Muscle layer of colon (tissue), 2 donors: Measurements from ENCODE around the gene C1orf87.

Source experiments
- H3K27ac ChIP-seq: one replicate; pipeline ENCODE4 v1.7.0; 2013; ENCODE audit warnings: low read depth, mild to moderate bottlenecking, low read length, moderate library complexity
- H3K27me3 ChIP-seq, 2 donors: one replicate each; pipeline ENCODE4 v1.7.0; 2013; ENCODE audit warnings: low read length in 2 of 2, mild to moderate bottlenecking in 2 of 2; ENCODE audit not compliant: insufficient read depth in 2 of 2, control insufficient read depth in 1 of 2
- H3K36me3 ChIP-seq: one replicate; pipeline ENCODE4 v1.7.0; 2013; ENCODE audit warnings: mild to moderate bottlenecking, low read length; ENCODE audit not compliant: insufficient read depth
- H3K4me1 ChIP-seq: one replicate; pipeline ENCODE4 v1.7.0; 2013; ENCODE audit warnings: mild to moderate bottlenecking, low read length; ENCODE audit not compliant: insufficient read depth
- H3K4me3 ChIP-seq, 2 donors: one replicate each; pipeline ENCODE4 v1.7.0; 2013; ENCODE audit warnings: low read length in 2 of 2, low read depth in 1 of 2, mild to moderate bottlenecking in 1 of 2, moderate library complexity in 1 of 2
- H3K9ac ChIP-seq: one replicate; pipeline ENCODE4 v1.7.0; 2013; ENCODE audit warnings: low read length
- H3K9me3 ChIP-seq: one replicate; pipeline ENCODE4 v1.7.0; 2013; ENCODE audit warnings: mild to moderate bottlenecking, low read length
- donor health status: abdominal sarcoma.
- donor health status: Adenocarcinoma of cecum.

Gene C1orf87

DNA sequence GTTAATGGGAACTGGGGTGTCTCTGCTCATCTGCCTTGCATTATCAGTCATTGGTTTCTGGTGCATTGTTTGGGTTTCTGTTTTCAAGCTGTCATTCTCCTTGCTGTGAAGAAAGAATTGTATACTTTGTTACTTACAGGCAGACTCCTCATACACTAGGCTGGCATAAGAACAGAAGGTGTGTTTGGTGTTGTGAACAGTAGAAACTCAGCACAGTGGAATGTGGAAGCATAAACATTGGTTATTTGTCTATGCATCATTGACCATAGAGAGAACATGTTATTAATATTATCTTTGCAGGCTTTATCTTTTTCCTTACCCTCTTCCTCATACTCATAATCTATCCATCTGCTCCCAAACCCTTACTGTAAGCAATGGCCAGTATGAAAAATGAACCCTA lies 18.2 kb downstream of the C1orf87 start:
- no peaks in the 10 kb centered on the region for H3K36me3 ChIP-seq
- no peaks in the 10 kb centered on the region for H3K9me3 ChIP-seq
- H3K4me1 ChIP-seq, result no peaks in the 10 kb centered on the region
- H3K4me3 ChIP-seq, result no peak overlapping the region
- no peak overlapping the region for H3K27ac ChIP-seq
- no peak overlapping the region for H3K9ac ChIP-seq
- no peaks in the 10 kb centered on the region for H3K27me3 ChIP-seq

DNA sequence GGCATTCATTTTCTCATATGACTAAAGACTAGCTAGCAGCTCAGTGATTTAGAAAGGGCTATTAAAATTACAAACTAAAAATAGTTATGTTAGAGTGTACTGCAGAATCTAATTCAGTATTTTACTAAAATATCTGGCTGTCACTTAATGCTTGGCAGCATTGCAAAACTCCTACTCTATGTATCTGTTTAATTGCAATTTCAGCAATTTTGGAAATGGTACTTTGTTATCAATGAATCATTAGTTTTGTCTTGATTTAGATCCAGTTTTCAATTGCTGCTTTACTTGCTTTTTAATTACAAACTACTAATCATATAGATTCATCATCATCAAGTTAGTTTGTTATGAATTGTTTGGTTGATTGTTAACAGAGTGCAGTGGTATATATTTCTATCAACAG lies 19.2 kb downstream of the C1orf87 start:
- H3K27ac ChIP-seq, result no peak overlapping the region
- H3K9ac ChIP-seq, result no peak overlapping the region
- H3K4me3 ChIP-seq, result no peak overlapping the region
- H3K9me3 ChIP-seq, result no peaks in the 10 kb centered on the region
- no peaks in the 10 kb centered on the region for H3K27me3 ChIP-seq
- H3K36me3 ChIP-seq, result no peaks in the 10 kb centered on the region
- no peaks in the 10 kb centered on the region for H3K4me1 ChIP-seq

DNA sequence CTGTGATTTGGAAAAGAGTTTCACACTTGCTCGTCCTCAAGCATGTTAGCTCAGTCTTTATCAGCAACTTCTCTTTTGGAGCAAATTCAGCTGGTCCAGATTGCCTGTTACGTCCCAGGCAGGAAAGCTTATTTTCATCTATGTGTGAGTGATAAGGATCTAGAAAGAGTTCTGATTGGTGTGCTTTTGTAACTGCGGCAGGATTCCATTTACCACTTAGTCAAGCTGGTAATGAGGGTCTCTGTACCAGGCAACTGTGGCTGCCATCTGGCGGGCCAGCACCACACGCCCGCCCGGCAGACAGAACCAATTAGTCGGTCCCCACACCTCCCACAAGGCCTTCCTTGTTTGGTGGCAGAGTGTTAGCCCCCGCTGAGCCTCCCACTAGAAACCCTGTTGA lies 21.0 kb downstream of the C1orf87 start:
- Histone ChIP-seq H3K4me1 (no peaks in the 10 kb centered on the region), H3K27me3 (no peaks in the 10 kb centered on the region), H3K4me3 (no peak overlapping the region), H3K9ac (no peak overlapping the region), H3K27ac (no peak overlapping the region), H3K9me3 (no peaks in the 10 kb centered on the region), H3K36me3 (no peaks in the 10 kb centered on the region)

DNA sequence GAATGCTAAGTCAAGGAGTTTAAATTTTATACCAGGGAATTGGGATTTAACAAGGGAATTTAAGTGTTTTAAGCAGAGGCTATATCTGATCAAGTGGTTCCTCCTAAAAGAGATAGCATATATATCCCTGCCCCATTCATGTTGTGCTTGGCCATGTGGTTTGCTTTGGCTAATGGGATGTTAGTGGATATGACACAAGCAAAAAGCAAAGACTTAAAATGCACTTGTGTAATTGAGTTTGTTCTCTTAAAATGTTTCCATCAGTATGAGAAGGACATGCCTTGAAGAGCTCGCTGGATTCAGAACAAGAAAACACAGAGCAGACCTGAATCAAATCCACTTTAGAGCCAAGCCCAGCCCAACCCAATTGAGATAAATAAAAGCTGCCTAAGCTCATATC lies 22.4 kb downstream of the C1orf87 start:
- no peaks in the 10 kb centered on the region for H3K4me1 ChIP-seq
- no peaks in the 10 kb centered on the region for H3K36me3 ChIP-seq
- H3K4me3 ChIP-seq, result no peak overlapping the region
- H3K9ac ChIP-seq, result no peak overlapping the region
- no peak overlapping the region for H3K27ac ChIP-seq
- no peaks in the 10 kb centered on the region for H3K27me3 ChIP-seq
- H3K9me3 ChIP-seq, result no peaks in the 10 kb centered on the region

DNA sequence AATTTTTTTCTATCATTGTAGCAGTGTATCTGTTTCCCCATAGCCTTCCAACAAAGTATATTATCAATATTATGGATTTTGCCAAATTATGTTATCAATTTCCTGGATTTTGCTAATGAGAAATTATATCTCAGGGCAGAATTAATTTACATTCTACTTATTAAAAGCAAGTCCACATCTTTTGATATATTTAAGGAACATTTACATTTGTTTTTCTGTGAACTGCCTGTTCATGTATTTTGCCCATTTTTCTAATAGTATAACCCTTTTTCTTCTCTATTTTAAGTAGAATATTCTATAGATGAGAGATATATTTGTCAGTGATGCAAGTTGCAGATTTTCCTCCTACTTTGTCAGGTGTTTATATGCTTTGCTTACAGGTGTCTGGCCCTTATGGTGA lies 24.4 kb downstream of the C1orf87 start:
- no peak overlapping the region for H3K9ac ChIP-seq

DNA sequence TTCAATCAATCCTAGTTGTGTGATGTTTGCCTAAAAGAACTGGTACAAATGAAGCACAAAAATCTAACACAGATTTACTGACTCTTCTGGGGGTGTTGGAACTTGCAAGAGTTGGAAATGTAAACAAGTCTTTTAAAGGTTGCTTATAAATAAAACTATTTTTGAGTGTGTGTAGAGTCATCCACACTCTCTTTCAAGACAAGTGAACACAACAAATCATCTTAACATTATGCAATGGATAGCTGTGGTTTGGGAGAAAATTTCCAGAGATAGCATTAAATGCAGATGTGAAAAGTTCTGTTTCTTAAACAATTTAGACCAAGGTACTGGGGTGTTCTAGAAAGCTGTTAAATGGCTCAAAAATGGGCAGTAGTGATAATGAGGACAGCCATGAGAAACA lies 28.7 kb downstream of the C1orf87 start:
- H3K9me3 ChIP-seq, result no peaks in the 10 kb centered on the region
- no peak overlapping the region for H3K4me3 ChIP-seq
- H3K27ac ChIP-seq, result no peak overlapping the region
- H3K9ac ChIP-seq, result no peak overlapping the region
- no peaks in the 10 kb centered on the region for H3K36me3 ChIP-seq
- no peaks in the 10 kb centered on the region for H3K27me3 ChIP-seq
- H3K4me1 ChIP-seq, result no peaks in the 10 kb centered on the region

More for the DNA sequence above, 24.4 kb downstream of the C1orf87 start:
- H3K27ac ChIP-seq, result no peak overlapping the region
- H3K4me1 ChIP-seq, result no peaks in the 10 kb centered on the region
- H3K36me3 ChIP-seq, result no peaks in the 10 kb centered on the region
- H3K27me3 ChIP-seq, result no peaks in the 10 kb centered on the region
- no peaks in the 10 kb centered on the region for H3K9me3 ChIP-seq
- H3K4me3 ChIP-seq, result no peak overlapping the region

DNA sequence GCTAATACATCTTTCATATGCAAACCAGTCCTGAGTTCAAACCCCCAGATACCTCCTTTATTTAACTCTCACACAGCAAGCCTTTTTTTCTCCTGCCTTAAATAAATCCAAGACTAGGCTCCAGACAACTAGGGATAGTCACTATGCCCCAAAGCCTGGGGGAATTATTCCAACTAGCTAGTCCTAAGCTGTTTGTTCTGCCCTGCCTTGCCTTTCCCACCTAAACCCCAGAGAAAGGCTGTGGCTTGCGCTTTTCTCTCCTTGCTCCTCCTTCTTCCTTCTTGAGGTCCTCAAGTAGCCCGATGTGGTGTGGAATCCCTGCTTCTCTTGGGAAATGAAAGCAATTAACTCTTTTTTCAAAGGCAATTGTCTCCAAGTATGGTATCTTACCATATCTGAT lies 31.8 kb downstream of the C1orf87 start:
- Histone ChIP-seq H3K27me3 (no peaks in the 10 kb centered on the region), H3K9ac (no peak overlapping the region), H3K4me3 (no peak overlapping the region), H3K4me1 (no peaks in the 10 kb centered on the region), H3K36me3 (no peaks in the 10 kb centered on the region), H3K27ac (no peak overlapping the region), H3K9me3 (no peaks in the 10 kb centered on the region)

DNA sequence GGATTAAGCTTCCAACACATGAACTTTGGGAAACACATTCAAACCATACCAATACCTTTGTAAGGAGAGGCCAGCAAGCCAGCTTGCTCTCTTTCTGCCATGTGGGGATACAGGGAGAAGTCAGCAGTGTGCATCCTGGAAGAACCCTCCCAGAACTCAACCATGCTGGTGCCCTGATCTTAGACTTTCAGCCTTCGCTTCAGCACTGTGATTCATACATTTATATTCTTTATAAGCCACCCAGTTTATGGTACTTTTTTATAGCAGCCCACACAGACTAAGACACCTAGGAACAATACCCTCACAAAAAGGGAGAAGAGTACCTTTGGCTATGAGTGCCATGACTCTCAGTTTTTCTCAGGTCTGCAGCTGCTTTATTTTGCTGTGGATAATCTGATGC lies 35.9 kb downstream of the C1orf87 start:
- H3K36me3 ChIP-seq, result no peaks in the 10 kb centered on the region
- H3K27ac ChIP-seq, result no peak overlapping the region
- H3K4me3 ChIP-seq, result no peak overlapping the region
- H3K4me1 ChIP-seq, result no peaks in the 10 kb centered on the region
- no peaks in the 10 kb centered on the region for H3K27me3 ChIP-seq
- H3K9ac ChIP-seq, result no peak overlapping the region
- no peaks in the 10 kb centered on the region for H3K9me3 ChIP-seq

DNA sequence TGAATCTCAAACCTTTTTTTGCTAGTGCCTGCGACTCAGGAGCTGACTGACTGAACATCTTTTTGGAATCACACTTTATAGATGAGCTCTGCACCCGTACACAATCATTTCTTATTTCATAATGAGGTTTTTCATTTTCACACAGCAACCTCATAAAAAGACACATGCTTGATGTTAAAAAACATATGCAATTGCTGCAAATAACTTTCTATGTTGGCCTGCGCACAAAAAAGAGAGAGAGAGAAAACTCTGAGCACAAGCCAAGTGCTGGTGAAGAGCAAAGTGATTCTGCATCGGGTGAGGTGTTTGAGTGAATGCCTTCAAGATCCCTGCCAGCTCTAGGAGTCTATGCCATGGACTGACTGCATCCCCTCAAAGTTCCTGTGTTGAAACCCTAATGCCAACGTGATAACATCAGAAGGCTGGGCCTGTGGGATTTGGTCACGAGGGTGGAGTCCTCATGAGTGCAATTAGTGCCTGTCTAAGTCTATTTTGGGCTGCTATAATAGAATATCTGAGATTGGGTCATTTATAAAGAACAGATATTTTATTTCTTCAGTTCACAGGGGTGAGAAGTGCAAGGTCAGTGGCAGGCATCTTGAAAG lies 36.6 kb downstream of the C1orf87 start:
- Histone ChIP-seq H3K4me1 (no peaks in the 10 kb centered on the region), H3K36me3 (no peaks in the 10 kb centered on the region), H3K9me3 (no peaks in the 10 kb centered on the region), H3K9ac (no peak overlapping the region), H3K27ac (no peak overlapping the region), H3K4me3 (no peak overlapping the region), H3K27me3 (no peaks in the 10 kb centered on the region)

DNA sequence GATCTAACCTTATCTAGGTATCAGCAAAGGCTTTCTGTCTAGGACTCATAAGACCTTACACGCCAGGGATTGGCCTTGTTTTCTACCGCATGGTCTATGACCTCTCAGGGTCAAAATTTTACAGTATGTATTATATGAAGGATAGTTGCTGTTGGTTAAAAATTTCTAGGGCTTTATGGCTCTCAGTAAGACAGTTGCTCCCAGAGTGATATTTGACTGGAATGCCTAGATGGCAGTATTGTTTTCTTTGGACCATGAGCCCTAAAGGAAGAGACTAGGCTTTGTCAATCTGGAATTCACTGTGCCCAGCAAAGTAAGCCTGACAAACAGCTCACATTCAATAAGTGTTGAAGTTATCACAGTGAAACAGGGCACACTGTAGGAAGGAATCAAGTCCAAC lies 37.6 kb downstream of the C1orf87 start:
- Histone ChIP-seq H3K27ac (no peak overlapping the region), H3K4me3 (no peak overlapping the region), H3K36me3 (no peaks in the 10 kb centered on the region), H3K9me3 (no peaks in the 10 kb centered on the region), H3K4me1 (no peaks in the 10 kb centered on the region), H3K9ac (no peak overlapping the region), H3K27me3 (no peaks in the 10 kb centered on the region)

DNA sequence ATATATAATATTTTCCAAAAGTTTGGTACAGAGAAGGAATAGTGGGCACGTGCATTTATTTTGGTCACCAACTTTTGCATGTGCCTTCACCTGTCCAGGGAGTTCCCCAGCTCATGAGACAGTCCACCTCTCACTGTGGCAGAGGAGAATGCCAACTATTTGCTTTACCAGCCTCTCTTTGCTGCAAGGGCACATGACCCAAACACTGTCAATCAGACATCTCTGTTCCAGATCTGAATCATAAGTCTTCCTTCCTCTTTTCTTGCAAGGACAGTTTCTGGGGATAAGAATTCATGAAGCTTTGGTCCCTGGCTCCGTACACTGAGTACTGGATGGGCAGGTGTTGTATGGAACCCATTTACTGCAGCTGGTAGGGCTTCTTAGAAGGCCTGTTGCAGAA lies 38.6 kb downstream of the C1orf87 start:
- Histone ChIP-seq H3K9me3 (no peaks in the 10 kb centered on the region), H3K4me1 (no peaks in the 10 kb centered on the region), H3K4me3 (no peak overlapping the region), H3K36me3 (no peaks in the 10 kb centered on the region), H3K9ac (no peak overlapping the region), H3K27me3 (no peaks in the 10 kb centered on the region), H3K27ac (no peak overlapping the region)

DNA sequence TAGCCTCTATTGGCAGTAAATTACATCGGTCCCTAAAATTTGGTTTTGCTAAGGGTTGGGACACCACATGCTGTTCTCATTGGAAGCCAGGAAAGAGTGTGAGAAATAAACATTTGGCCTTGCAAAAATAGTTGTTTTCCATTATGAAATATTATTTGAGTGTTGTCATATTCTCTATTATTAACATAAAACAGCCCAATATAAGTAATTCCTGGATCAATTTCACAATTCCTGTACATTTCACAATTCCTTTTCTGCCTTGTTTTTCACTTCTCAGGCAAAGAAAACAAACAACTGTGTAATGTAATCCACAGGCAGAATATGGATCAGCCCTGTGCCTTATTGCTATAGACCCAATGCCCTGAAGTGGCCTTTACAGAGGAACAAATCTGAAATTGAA lies 40.5 kb downstream of the C1orf87 start:
- no peaks in the 10 kb centered on the region for H3K9me3 ChIP-seq
- no peak overlapping the region for H3K27ac ChIP-seq
- H3K9ac ChIP-seq, result no peak overlapping the region
- no peaks in the 10 kb centered on the region for H3K27me3 ChIP-seq
- H3K4me1 ChIP-seq, result no peaks in the 10 kb centered on the region
- no peaks in the 10 kb centered on the region for H3K36me3 ChIP-seq
- no peak overlapping the region for H3K4me3 ChIP-seq
